ENCODE data around the gene SLC17A9. TPM values are rescaled to one million over a fixed set of nuclear protein-coding genes. Genes with fewer than 3 reads are reported as not detected.

Gene SLC17A9
- total RNA-seq, 1 donor from 2014 or later, result 12.0 TPM

- no peak for DNase-seq (ENCODE audit: low read depth)
- Histone ChIP-seq H3K36me3 (ENCODE audit: control insufficient read depth, insufficient read depth, low read length) (no peaks in the 10 kb centered on the region), H3K4me3 (ENCODE audit: low read depth, low read length) (no peak overlapping the region), H3K27me3 (ENCODE audit: control insufficient read depth, insufficient read depth, low read length) (peaks cover 59% of the 10 kb centered on the region)
- no peak for TF ChIP-seq CTCF (IDR thresholded peaks at IDR 0.05; ENCODE audit: insufficient read depth, low read length, poor library complexity, severe bottlenecking)
Observed at GRCh38 chr20:63015147-63015661, 62.7 kb downstream of the SLC17A9 start.

GRCh38 chr20:63015662-63016361, 63.3 kb downstream of the SLC17A9 start:
- Histone ChIP-seq H3K36me3 (ENCODE audit: control insufficient read depth, insufficient read depth, low read length) (no peaks in the 10 kb centered on the region), H3K4me3 (ENCODE audit: low read depth, low read length) (no peak overlapping the region), H3K27me3 (ENCODE audit: control insufficient read depth, insufficient read depth, low read length) (peaks cover 56% of the 10 kb centered on the region)
- no peak for TF ChIP-seq CTCF (IDR thresholded peaks at IDR 0.05; ENCODE audit: insufficient read depth, low read length, poor library complexity, severe bottlenecking)
- DNase-seq (ENCODE audit: low read depth), result no peak

- no peak for TF ChIP-seq CTCF (IDR thresholded peaks at IDR 0.05; ENCODE audit: insufficient read depth, low read length, poor library complexity, severe bottlenecking)
- H3K4me3 ChIP-seq (ENCODE audit: low read depth, low read length), result no peak overlapping the region
- H3K27me3 ChIP-seq (ENCODE audit: control insufficient read depth, insufficient read depth, low read length), result peaks cover 57% of the 10 kb centered on the region
- H3K36me3 ChIP-seq (ENCODE audit: control insufficient read depth, insufficient read depth, low read length), result no peaks in the 10 kb centered on the region
- DNase-seq (ENCODE audit: low read depth), result no peak
Observed at GRCh38 chr20:63016514-63017075, 64.1 kb downstream of the SLC17A9 start.

GRCh38 chr20:63017076-63017825, 64.7 kb downstream of the SLC17A9 start:
- Histone ChIP-seq H3K36me3 (ENCODE audit: control insufficient read depth, insufficient read depth, low read length) (no peaks in the 10 kb centered on the region), H3K27me3 (ENCODE audit: control insufficient read depth, insufficient read depth, low read length) (peaks cover 59% of the 10 kb centered on the region), H3K4me3 (ENCODE audit: low read depth, low read length) (no peak overlapping the region)
- no peak for TF ChIP-seq CTCF (IDR thresholded peaks at IDR 0.05; ENCODE audit: insufficient read depth, low read length, poor library complexity, severe bottlenecking)
- no peak for DNase-seq (ENCODE audit: low read depth)

- no peak for DNase-seq (ENCODE audit: low read depth)
- no peak for TF ChIP-seq CTCF (IDR thresholded peaks at IDR 0.05; ENCODE audit: insufficient read depth, low read length, poor library complexity, severe bottlenecking)
- Histone ChIP-seq H3K27me3 (ENCODE audit: control insufficient read depth, insufficient read depth, low read length) (peaks cover 60% of the 10 kb centered on the region), H3K36me3 (ENCODE audit: control insufficient read depth, insufficient read depth, low read length) (no peaks in the 10 kb centered on the region), H3K4me3 (ENCODE audit: low read depth, low read length) (no peak overlapping the region)
Observed at GRCh38 chr20:63017826-63018411, 65.4 kb downstream of the SLC17A9 start.

Other genes starting within 250 kb of the SLC17A9 start
- 0.08 and 0.14 TPM in 2 replicates for gene NTSR1, start 243.9 kb upstream of the SLC17A9 start, total RNA-seq
- gene MRGBP, start 156.2 kb upstream of the SLC17A9 start, total RNA-seq, result 15.1 and 19.8 TPM in 2 replicates
- 54.4 and 61.3 TPM in 2 replicates for gene OGFR, start 147.9 kb upstream of the SLC17A9 start, total RNA-seq
- 5.4 and 10.4 TPM in 2 replicates for gene COL9A3, start 135.7 kb upstream of the SLC17A9 start, total RNA-seq
- gene TCFL5, start 90.9 kb upstream of the SLC17A9 start, total RNA-seq, result 4.3 and 5.4 TPM in 2 replicates
- gene DIDO1, start 26.2 kb upstream of the SLC17A9 start, total RNA-seq, result 37.9 and 40.2 TPM in 2 replicates
- 32.9 and 36.3 TPM in 2 replicates for gene GID8, start 14.6 kb upstream of the SLC17A9 start, total RNA-seq
- gene BHLHE23, start 54.3 kb downstream of the SLC17A9 start, total RNA-seq, result not detected in 2 replicates